ENCODE measurements around the gene ENC1.

Gene ENC1

DNA sequence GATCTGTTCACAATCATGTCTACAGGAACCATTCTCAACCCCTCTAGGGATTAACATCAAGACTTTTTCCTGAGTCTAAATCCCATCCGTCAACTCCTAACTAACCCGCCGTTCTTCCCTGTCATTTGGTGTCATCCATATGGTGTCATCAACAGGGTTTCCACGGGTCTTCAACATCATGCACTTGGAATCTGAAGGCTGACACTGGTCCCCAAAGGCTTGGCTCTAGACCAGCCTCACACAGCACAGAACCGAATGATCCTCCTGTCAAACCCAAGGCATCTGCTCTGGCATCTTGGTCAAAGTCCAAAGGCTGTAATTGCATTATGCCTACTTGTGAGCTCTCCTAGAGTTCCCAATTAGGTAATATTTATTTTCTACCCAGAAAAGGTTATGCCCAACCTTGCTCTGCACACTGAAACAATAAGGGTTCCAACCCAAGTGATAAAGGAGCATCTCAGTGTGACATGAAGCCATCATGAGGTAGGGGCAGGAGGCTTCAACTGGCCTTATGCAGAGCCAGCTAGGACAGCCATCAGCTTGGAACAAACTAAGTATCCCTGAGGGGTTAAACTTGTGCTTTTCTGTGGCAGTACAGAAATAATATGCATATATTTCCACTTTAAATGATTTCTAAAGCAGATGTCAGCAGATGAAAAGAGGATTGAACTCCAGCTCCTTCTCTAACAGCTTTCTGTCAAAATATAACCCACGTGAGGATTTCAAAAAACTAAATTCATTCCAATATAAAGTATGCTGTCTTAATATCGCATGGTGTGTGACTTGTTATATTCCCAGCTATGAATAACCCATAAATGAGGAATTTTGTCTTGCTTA, 13.9 kb downstream of the ENC1 start:
- Histone ChIP-seq H3K27me3 (ENCODE audit: control insufficient read depth, insufficient read depth, low read length) (no peaks in the 10 kb centered on the region), H3K36me3 (ENCODE audit: control insufficient read depth, insufficient read depth, low read length) (peaks cover 5% of the 10 kb centered on the region), H3K4me1 (ENCODE audit: control insufficient read depth, insufficient read depth, low read length) (peaks cover 18% of the 10 kb centered on the region), H3K4me3 (ENCODE audit: low read length) (no peak overlapping the region), H3K9me3 (ENCODE audit: control insufficient read depth, low read length) (no peaks in the 10 kb centered on the region), H3K9ac (ENCODE audit: low read length) (no peak overlapping the region)

- H3K9me3 ChIP-seq (ENCODE audit: control insufficient read depth, low read length): no peaks in the 10 kb centered on the region
- no peak overlapping the region for H3K9ac ChIP-seq (ENCODE audit: low read length)
- H3K4me1 ChIP-seq (ENCODE audit: control insufficient read depth, insufficient read depth, low read length): peaks cover 13% of the 10 kb centered on the region
- H3K27me3 ChIP-seq (ENCODE audit: control insufficient read depth, insufficient read depth, low read length): no peaks in the 10 kb centered on the region
- H3K36me3 ChIP-seq (ENCODE audit: control insufficient read depth, insufficient read depth, low read length): peaks cover 5% of the 10 kb centered on the region
- H3K4me3 ChIP-seq (ENCODE audit: low read length): no peak overlapping the region
These were observed 14.7 kb downstream of the ENC1 start for GRCh38 chr5:74625742-74626241.

- Histone ChIP-seq H3K4me1 (ENCODE audit: control insufficient read depth, insufficient read depth, low read length) (peaks cover 7% of the 10 kb centered on the region), H3K36me3 (ENCODE audit: control insufficient read depth, insufficient read depth, low read length) (peaks cover 5% of the 10 kb centered on the region), H3K4me3 (ENCODE audit: low read length) (no peak overlapping the region), H3K9me3 (ENCODE audit: control insufficient read depth, low read length) (no peaks in the 10 kb centered on the region), H3K27me3 (ENCODE audit: control insufficient read depth, insufficient read depth, low read length) (no peaks in the 10 kb centered on the region), H3K9ac (ENCODE audit: low read length) (no peak overlapping the region)
These were observed 15.5 kb downstream of the ENC1 start for GRCh38 chr5:74624931-74625505.

DNA sequence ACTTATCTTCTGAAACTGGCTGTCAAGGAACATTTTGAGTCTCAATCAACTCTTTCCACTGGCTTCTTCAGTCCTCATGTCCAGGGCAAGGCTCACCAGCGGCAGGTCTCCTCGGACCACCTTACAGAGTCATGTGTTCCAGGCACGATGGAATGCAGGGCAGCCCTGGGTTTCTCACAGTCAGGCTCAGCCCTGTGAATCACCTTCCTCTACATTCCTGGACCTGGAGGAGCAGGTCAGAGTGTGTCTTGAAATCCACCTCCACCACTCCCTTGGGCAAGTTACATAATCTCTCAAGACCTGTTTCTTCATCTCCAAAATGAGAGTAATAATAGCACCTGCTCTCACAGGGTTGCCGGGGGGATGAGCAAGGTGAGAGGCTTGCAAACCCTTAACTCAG, 16.0 kb downstream of the ENC1 start:
- no peak overlapping the region for H3K9ac ChIP-seq (ENCODE audit: low read length)
- H3K27me3 ChIP-seq (ENCODE audit: control insufficient read depth, insufficient read depth, low read length): no peaks in the 10 kb centered on the region
- H3K4me3 ChIP-seq (ENCODE audit: low read length): no peak overlapping the region
- H3K4me1 ChIP-seq (ENCODE audit: control insufficient read depth, insufficient read depth, low read length): peaks cover 7% of the 10 kb centered on the region
- H3K36me3 ChIP-seq (ENCODE audit: control insufficient read depth, insufficient read depth, low read length): peaks cover 3% of the 10 kb centered on the region
- no peaks in the 10 kb centered on the region for H3K9me3 ChIP-seq (ENCODE audit: control insufficient read depth, low read length)

DNA sequence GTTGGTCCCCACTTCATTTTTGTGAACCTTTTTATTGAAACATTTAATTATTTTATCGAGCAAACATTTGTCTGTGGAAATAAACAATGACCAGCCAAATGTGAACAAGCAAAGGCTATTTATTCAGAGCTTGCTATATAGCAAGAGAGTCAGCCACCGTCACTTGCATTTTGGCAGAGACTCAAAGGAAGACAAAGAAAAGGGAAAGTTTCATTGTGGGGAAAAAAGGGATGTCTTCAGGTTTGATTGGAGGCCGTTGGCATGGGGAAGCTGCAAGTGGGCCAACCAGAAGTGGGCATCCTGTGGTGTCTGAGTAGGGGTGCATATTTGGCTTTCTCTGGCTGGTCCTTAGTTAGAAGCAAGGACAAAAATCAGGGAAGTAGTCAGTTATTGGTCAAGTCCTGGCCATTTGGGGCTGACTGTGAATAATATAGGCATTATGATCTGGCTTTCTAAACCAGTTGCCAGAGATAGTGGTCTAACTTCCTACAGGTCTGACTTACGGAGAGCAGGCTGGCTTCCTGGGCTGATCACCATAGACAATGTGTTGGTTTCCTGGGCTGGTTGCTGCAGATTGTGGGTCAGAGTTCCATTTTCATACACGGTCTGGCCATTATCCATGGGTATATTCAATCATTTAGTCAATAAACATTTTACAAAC, 16.6 kb downstream of the ENC1 start:
- peaks cover 7% of the 10 kb centered on the region for H3K4me1 ChIP-seq (ENCODE audit: control insufficient read depth, insufficient read depth, low read length)
- H3K9ac ChIP-seq (ENCODE audit: low read length): no peak overlapping the region

GRCh38 chr5:74623006-74623611, 17.4 kb downstream of the ENC1 start:
- no peaks in the 10 kb centered on the region for H3K27me3 ChIP-seq (ENCODE audit: control insufficient read depth, insufficient read depth, low read length)
- no peak overlapping the region for H3K9ac ChIP-seq (ENCODE audit: low read length)
- H3K4me1 ChIP-seq (ENCODE audit: control insufficient read depth, insufficient read depth, low read length): peaks cover 7% of the 10 kb centered on the region
- H3K4me3 ChIP-seq (ENCODE audit: low read length): no peak overlapping the region
- H3K36me3 ChIP-seq (ENCODE audit: control insufficient read depth, insufficient read depth, low read length): no peaks in the 10 kb centered on the region
- H3K9me3 ChIP-seq (ENCODE audit: control insufficient read depth, low read length): no peaks in the 10 kb centered on the region

More for the DNA sequence above, 16.6 kb downstream of the ENC1 start:
- Histone ChIP-seq H3K4me3 (ENCODE audit: low read length) (no peak overlapping the region), H3K27me3 (ENCODE audit: control insufficient read depth, insufficient read depth, low read length) (no peaks in the 10 kb centered on the region), H3K9me3 (ENCODE audit: control insufficient read depth, low read length) (no peaks in the 10 kb centered on the region), H3K36me3 (ENCODE audit: control insufficient read depth, insufficient read depth, low read length) (no peaks in the 10 kb centered on the region)

DNA sequence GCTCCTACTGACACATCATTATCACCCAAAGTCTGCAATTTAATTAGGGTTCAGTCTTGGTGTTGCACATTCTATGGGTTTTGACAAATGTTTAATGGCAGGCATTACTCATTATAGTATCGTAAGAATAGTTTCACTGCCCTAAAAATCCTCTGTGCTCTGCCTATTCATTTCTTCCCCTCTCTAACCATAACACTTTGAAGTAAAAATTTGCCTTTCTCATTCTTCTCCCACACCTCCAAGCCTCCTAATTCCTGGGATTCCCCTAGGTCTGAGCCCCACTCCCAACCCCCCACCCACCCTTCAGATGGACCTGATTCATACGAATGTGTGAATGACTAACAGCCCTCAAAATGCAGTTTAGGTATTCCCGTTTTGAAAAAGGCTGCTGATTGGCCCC, 18.4 kb downstream of the ENC1 start:
- Histone ChIP-seq H3K27me3 (ENCODE audit: control insufficient read depth, insufficient read depth, low read length) (no peaks in the 10 kb centered on the region), H3K9ac (ENCODE audit: low read length) (no peak overlapping the region), H3K36me3 (ENCODE audit: control insufficient read depth, insufficient read depth, low read length) (no peaks in the 10 kb centered on the region), H3K4me1 (ENCODE audit: control insufficient read depth, insufficient read depth, low read length) (peaks cover 7% of the 10 kb centered on the region), H3K4me3 (ENCODE audit: low read length) (no peak overlapping the region), H3K9me3 (ENCODE audit: control insufficient read depth, low read length) (no peaks in the 10 kb centered on the region)

GRCh38 chr5:74621492-74621891, 19.0 kb downstream of the ENC1 start:
- H3K4me3 ChIP-seq (ENCODE audit: low read length): no peak overlapping the region
- H3K9me3 ChIP-seq (ENCODE audit: control insufficient read depth, low read length): no peaks in the 10 kb centered on the region
- H3K27me3 ChIP-seq (ENCODE audit: control insufficient read depth, insufficient read depth, low read length): no peaks in the 10 kb centered on the region
- peaks cover 3% of the 10 kb centered on the region for H3K4me1 ChIP-seq (ENCODE audit: control insufficient read depth, insufficient read depth, low read length)
- no peak overlapping the region for H3K9ac ChIP-seq (ENCODE audit: low read length)
- no peaks in the 10 kb centered on the region for H3K36me3 ChIP-seq (ENCODE audit: control insufficient read depth, insufficient read depth, low read length)

DNA sequence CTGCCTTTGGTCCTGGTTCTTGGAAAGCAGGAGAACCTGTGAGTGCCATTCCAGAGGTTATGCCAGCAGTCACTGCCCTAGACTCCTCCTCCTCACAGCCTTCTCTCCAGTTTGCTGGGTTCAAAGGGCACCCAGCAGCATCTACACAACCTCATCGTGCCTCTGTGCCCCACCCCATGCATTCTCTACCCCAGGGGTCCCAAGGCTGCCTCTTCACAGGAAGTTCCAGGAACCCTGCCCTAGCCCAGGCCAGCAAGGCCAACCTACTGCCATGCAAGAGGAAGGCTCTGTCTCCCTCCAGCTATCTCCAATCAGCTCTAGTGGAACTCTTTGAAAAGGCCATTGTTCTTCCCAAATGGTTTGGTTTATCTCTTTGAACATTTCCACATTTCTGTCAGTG, 21.2 kb downstream of the ENC1 start:
- Histone ChIP-seq H3K27me3 (ENCODE audit: control insufficient read depth, insufficient read depth, low read length) (no peaks in the 10 kb centered on the region), H3K9ac (ENCODE audit: low read length) (no peak overlapping the region), H3K4me1 (ENCODE audit: control insufficient read depth, insufficient read depth, low read length) (no peaks in the 10 kb centered on the region), H3K4me3 (ENCODE audit: low read length) (no peak overlapping the region), H3K36me3 (ENCODE audit: control insufficient read depth, insufficient read depth, low read length) (no peaks in the 10 kb centered on the region), H3K9me3 (ENCODE audit: control insufficient read depth, low read length) (no peaks in the 10 kb centered on the region)

- H3K4me1 ChIP-seq (ENCODE audit: control insufficient read depth, insufficient read depth, low read length): no peaks in the 10 kb centered on the region
- no peaks in the 10 kb centered on the region for H3K36me3 ChIP-seq (ENCODE audit: control insufficient read depth, insufficient read depth, low read length)
- H3K9me3 ChIP-seq (ENCODE audit: control insufficient read depth, low read length): no peaks in the 10 kb centered on the region
- H3K4me3 ChIP-seq (ENCODE audit: low read length): no peak overlapping the region
- no peaks in the 10 kb centered on the region for H3K27me3 ChIP-seq (ENCODE audit: control insufficient read depth, insufficient read depth, low read length)
- H3K9ac ChIP-seq (ENCODE audit: low read length): no peak overlapping the region
These were observed 22.4 kb downstream of the ENC1 start for GRCh38 chr5:74618106-74618505.

- Histone ChIP-seq H3K4me3 (ENCODE audit: low read length) (no peak overlapping the region), H3K9ac (ENCODE audit: low read length) (no peak overlapping the region), H3K9me3 (ENCODE audit: control insufficient read depth, low read length) (no peaks in the 10 kb centered on the region), H3K4me1 (ENCODE audit: control insufficient read depth, insufficient read depth, low read length) (no peaks in the 10 kb centered on the region), H3K27me3 (ENCODE audit: control insufficient read depth, insufficient read depth, low read length) (no peaks in the 10 kb centered on the region), H3K36me3 (ENCODE audit: control insufficient read depth, insufficient read depth, low read length) (no peaks in the 10 kb centered on the region)
These were observed 23.3 kb downstream of the ENC1 start for GRCh38 chr5:74617202-74617601.
